ENCODE data around the gene LRRC32. TPM values are rescaled to one million over a fixed set of nuclear protein-coding genes. Genes with fewer than 3 reads are reported as not detected.

LRRC32 gene
- total RNA-seq, 1 experiment from 2014 or later = not detected

GRCh38 chr11:76635991-76636738 is 34.4 kb downstream of the LRRC32 start:
- Histone ChIP-seq H3K9me3 (ENCODE audit: low read length) (no peaks in the 10 kb centered on the region), H3K27ac (ENCODE audit: low read length) (no peak overlapping the region), H3K9me2 (replicated peaks; ENCODE audit: low read length) (no peaks in the 10 kb centered on the region), H2AFZ (ENCODE audit: low read length) (no peak overlapping the region), H3K79me2 (ENCODE audit: low read length) (no peaks in the 10 kb centered on the region), H4K20me1 (ENCODE audit: low read length) (no peaks in the 10 kb centered on the region), H3K36me3 (ENCODE audit: low read depth, low read length) (no peaks in the 10 kb centered on the region), H3K4me2 (ENCODE audit: low read length) (no peak overlapping the region), H3K4me1 (ENCODE audit: insufficient read depth, low read length) (no peaks in the 10 kb centered on the region), H3K27me3 (ENCODE audit: low read length) (peaks cover 24% of the 10 kb centered on the region), H3K9ac (ENCODE audit: low read length) (no peak overlapping the region), H3F3A (ENCODE audit: low read length, unreplicated experiment) (no peaks in the 10 kb centered on the region), H3K4me3 (ENCODE audit: low read length) (no peak overlapping the region)
- no TSS peak for BruUV-seq (replicated peaks)
- POLR2A ChIA-PET (ENCODE audit: unreplicated experiment) = no interaction called here
- intact Hi-C loops (cut with micrococcal nuclease) = no loop called here
- DNase-seq (no peak), ATAC-seq (no peak)
- TF ChIP-seq EZH2 (IDR thresholded peaks at IDR 0.05; ENCODE audit: low read length, unreplicated experiment) (no peak), EZH2phosphoT487 (IDR thresholded peaks at IDR 0.05; ENCODE audit: borderline replicate concordance, low read length) (no peak), CTCF (conservative IDR thresholded peaks at IDR 0.05; ENCODE audit: low read depth, low read length) (no peak)
- CTCF ChIA-PET = no interaction called here

GRCh38 chr11:76634886-76635285 is 35.7 kb downstream of the LRRC32 start:
- POLR2A ChIA-PET (ENCODE audit: unreplicated experiment) = interaction anchor here (0.6 kb wide), 1 partner anchor 47 kb away, joined by 3 read pairs; no protein-coding TSS in a partner anchor
- no peaks in the 10 kb centered on the region for H3K79me2 ChIP-seq (ENCODE audit: low read length)
- DNase-seq = no peak
- no peaks in the 10 kb centered on the region for H3K4me1 ChIP-seq (ENCODE audit: insufficient read depth, low read length)
- no peak overlapping the region for H2AFZ ChIP-seq (ENCODE audit: low read length)
- H3K36me3 ChIP-seq (ENCODE audit: low read depth, low read length) = no peaks in the 10 kb centered on the region
- ATAC-seq = no peak
- H3K9ac ChIP-seq (ENCODE audit: low read length) = no peak overlapping the region
- H3K27ac ChIP-seq (ENCODE audit: low read length) = no peak overlapping the region
- no peak overlapping the region for H3K4me3 ChIP-seq (ENCODE audit: low read length)
- TF ChIP-seq EZH2phosphoT487 (IDR thresholded peaks at IDR 0.05; ENCODE audit: borderline replicate concordance, low read length) (no peak), CTCF (conservative IDR thresholded peaks at IDR 0.05; ENCODE audit: low read depth, low read length) (no peak), EZH2 (IDR thresholded peaks at IDR 0.05; ENCODE audit: low read length, unreplicated experiment) (no peak)
- CTCF ChIA-PET = no interaction called here
- BruUV-seq (replicated peaks) = no TSS peak
- no peaks in the 10 kb centered on the region for H4K20me1 ChIP-seq (ENCODE audit: low read length)
- no peaks in the 10 kb centered on the region for H3F3A ChIP-seq (ENCODE audit: low read length, unreplicated experiment)
- peaks cover 24% of the 10 kb centered on the region for H3K27me3 ChIP-seq (ENCODE audit: low read length)
- no peaks in the 10 kb centered on the region for H3K9me2 ChIP-seq (replicated peaks; ENCODE audit: low read length)
- no peaks in the 10 kb centered on the region for H3K9me3 ChIP-seq (ENCODE audit: low read length)
- intact Hi-C loops (cut with micrococcal nuclease) = no loop called here
- no peak overlapping the region for H3K4me2 ChIP-seq (ENCODE audit: low read length)

- ChIA-PET POLR2A (ENCODE audit: unreplicated experiment) (interaction anchor here (0.6 kb wide), 1 partner anchor 64 kb away, joined by 3 read pairs; no protein-coding TSS in a partner anchor), CTCF (no interaction called here)
- Histone ChIP-seq H3K79me2 (ENCODE audit: low read length) (no peaks in the 10 kb centered on the region), H2AFZ (ENCODE audit: low read length) (no peak overlapping the region), H3K9me2 (replicated peaks; ENCODE audit: low read length) (no peaks in the 10 kb centered on the region), H3F3A (ENCODE audit: low read length, unreplicated experiment) (no peaks in the 10 kb centered on the region), H3K27ac (ENCODE audit: low read length) (no peak overlapping the region), H3K27me3 (ENCODE audit: low read length) (peaks cover 13% of the 10 kb centered on the region; the same call in 1 of the 2 replicates), H4K20me1 (ENCODE audit: low read length) (no peaks in the 10 kb centered on the region), H3K9me3 (ENCODE audit: low read length) (no peaks in the 10 kb centered on the region), H3K4me1 (ENCODE audit: insufficient read depth, low read length) (no peaks in the 10 kb centered on the region), H3K4me2 (ENCODE audit: low read length) (no peak overlapping the region), H3K36me3 (ENCODE audit: low read depth, low read length) (no peaks in the 10 kb centered on the region), H3K4me3 (ENCODE audit: low read length) (no peak overlapping the region), H3K9ac (ENCODE audit: low read length) (no peak overlapping the region)
- intact Hi-C loops (cut with micrococcal nuclease) = no loop called here
- DNase-seq (no peak), ATAC-seq (no peak)
- no TSS peak for BruUV-seq (replicated peaks)
- TF ChIP-seq CTCF (conservative IDR thresholded peaks at IDR 0.05; ENCODE audit: low read depth, low read length) (no peak), EZH2phosphoT487 (IDR thresholded peaks at IDR 0.05; ENCODE audit: borderline replicate concordance, low read length) (no peak), EZH2 (IDR thresholded peaks at IDR 0.05; ENCODE audit: low read length, unreplicated experiment) (no peak)
These were observed 38.1 kb downstream of the LRRC32 start for GRCh38 chr11:76632492-76632891.

Data from PC-3 (cell line).